Psoas muscle (tissue), 8 donors: ENCODE measurements around the gene SCUBE3. TPM values are rescaled to one million over a fixed set of nuclear protein-coding genes. Genes with fewer than 3 reads are reported as not detected.
A peak's percentile ranks its signal among the peaks of the same experiment; 100 is the strongest.

Experiments used
- ATAC-seq, 4 donors: fragments of 200-7000 bp; cut with Tn5 transposase; one replicate each; pipeline ENCODE4 v1.9.1; 2020; ENCODE audit warnings: moderate library complexity in 3 of 4, mild to moderate bottlenecking in 2 of 4
- DNase-seq, 2 donors: peaks; one replicate each; pipeline ENCODE4 v3.0.0-alpha.2; 2020
- H3K27ac ChIP-seq: fragments of 200-600 bp; one replicate; pipeline ENCODE4 v1.8.0; 2022
- H3K27me3 ChIP-seq, 3 donors: fragments of 200-600 bp in 1 of 3; one replicate each; pipeline versions ENCODE4 v1.6.1 to v1.8.0; 2013 to 2022; ENCODE audit warnings: low read length in 2 of 3, mild to moderate bottlenecking in 2 of 3, moderate library complexity in 1 of 3; ENCODE audit not compliant: insufficient read depth in 3 of 3
- H3K36me3 ChIP-seq, 2 donors: fragments of 200-600 bp in 1 of 2; one replicate each; pipeline versions ENCODE4 v1.6.1 to v1.8.0; 2013 to 2022; ENCODE audit warnings: low read depth in 1 of 2, mild to moderate bottlenecking in 1 of 2, moderate library complexity in 1 of 2; ENCODE audit not compliant: insufficient read depth in 1 of 2
- H3K4me1 ChIP-seq: fragments of 200-600 bp; one replicate; pipeline ENCODE4 v1.8.0; 2022
- H3K4me3 ChIP-seq: fragments of 200-600 bp; one replicate; pipeline ENCODE4 v1.8.0; 2022; ENCODE audit warnings: mild to moderate bottlenecking
- H3K9me3 ChIP-seq: fragments of 200-600 bp; one replicate; pipeline ENCODE4 v1.8.0; 2022
- CTCF ChIP-seq: fragments of 200-600 bp; IDR thresholded peaks from one replicate; pipeline ENCODE4 v1.8.0; 2022; ENCODE audit warnings: antibody characterized with exemption
- WGBS, 3 donors: extraction: QIAGEN DNeasy Blood & Tissue Kit; methylation state at CpG; one replicate each; pipeline versions ENCODE4 v1.1.6 to v1.1.7; 2013; 5-methylcytosine and 5-hydroxymethylcytosine counted together
- intact Hi-C, 2 donors: fragments of 100-400 bp; cut with DNase I; formaldehyde crosslinking; loops; one replicate each; pipeline versions ENCODE4 v1.11.0 to v1.14.2; 2022
- polyA plus RNA-seq, 3 donors: library from polyadenylated mRNA; stranded (reverse); fragments of 200-250 nt; gene quantifications; one replicate each; pipeline ENCODE4 v1.2.3, GENCODE V29; 2013
- total RNA-seq, 4 donors: library from RNA; stranded (reverse); fragmentation: NEBNext Ultra II Directional in 2 of 4; extraction: Animal tissue kit (Norgen Biotek cat#: 25700) in 2 of 4; gene quantifications; one replicate each; pipeline versions ENCODE4 v1.2.1 to v1.2.4, GENCODE V29; 2021 to 2023
- donor health status: healthy with polysubstance abuse.
- donor health status: DM: no; HTN: no; CAD: no; lungs with moderate emphysema.
- donor health status: Bipolar disorder and iron deficiency.
- donor health status: healthy.
- donor health status: DM: yes; HTN: yes; CAD: no.
- donor health status: DM: no; HTN: no; CAD: no.
- donor health status: DM: no; HTN: no; CAD: no.
- donor health status: DM: yes; HTN: yes; CAD: no.

The SCUBE3 gene
- total and polyA plus RNA-seq, 7 donors = 0.01 to 0.21 (median 0.04) TPM; not detected in 2

- Histone ChIP-seq H3K27ac (peak within 1 kb of the TSS; percentile 99), H3K9me3 (no peaks in the 10 kb centered on the region), H3K36me3 (no peaks in the 10 kb centered on the region), H3K27me3 (no peaks in the 10 kb centered on the region), H3K4me1 (peaks cover 41% of the 10 kb centered on the region), H3K4me3 (peak within 1 kb of the TSS; percentile 95)
- WGBS, 3 donors = 0 to 1% (median 0%) methylated on average over 63 to 82 of the region's 82 CpGs
- ATAC-seq (peak; percentile 93 to 97 (median 96)), DNase-seq (peak; percentile 99)
- intact Hi-C loops = loop anchor here in 1 of 2 donors (10.0 kb wide), 1 partner anchor 465 kb away; the partner anchor contains the start of gene BLTP3A
- TF ChIP-seq CTCF = no peak
Observed at GRCh38 chr6:35259194-35259947, 45.6 kb downstream of the SCUBE3 start, which contains the start of gene ZNF76. Gene ZNF76, plus strand, starts transcription at chr6:35259735. Its CDS starts 21,417 bp downstream, at chr6:35281152.

GRCh38 chr6:35259948-35260590 lies 46.3 kb downstream of the SCUBE3 start:
- Histone ChIP-seq H3K36me3 (no peaks in the 10 kb centered on the region), H3K27ac (peak overlapping the region; percentile 99), H3K4me3 (peak overlapping the region; percentile 95), H3K9me3 (no peaks in the 10 kb centered on the region), H3K27me3 (no peaks in the 10 kb centered on the region), H3K4me1 (peaks cover 48% of the 10 kb centered on the region)
- no peak for TF ChIP-seq CTCF
- intact Hi-C loops = loop anchor here in 1 of 2 donors (10.0 kb wide), 1 partner anchor 465 kb away; the partner anchor contains the start of gene BLTP3A
- 3 to 7% (median 3%) methylated on average over 11 to 23 of the region's 23 CpGs for WGBS, 3 donors
- DNase-seq (peak; percentile 75 to 85), ATAC-seq (peak; percentile 55 to 66 (median 60))

- TF ChIP-seq CTCF = no peak
- ATAC-seq (no peak), DNase-seq (no peak)
- peak overlapping the region; percentile 99 for H3K27ac ChIP-seq
- H3K4me3 ChIP-seq = peak overlapping the region; percentile 95
- 64 to 85% (median 75%) methylated on average over 6 of the region's 6 CpGs for WGBS, 3 donors
- no peaks in the 10 kb centered on the region for H3K36me3 ChIP-seq
- peaks cover 56% of the 10 kb centered on the region for H3K4me1 ChIP-seq
- H3K9me3 ChIP-seq = no peaks in the 10 kb centered on the region
- H3K27me3 ChIP-seq = no peaks in the 10 kb centered on the region
- intact Hi-C loops = no loop called here
Observed at GRCh38 chr6:35260591-35261570, 47.1 kb downstream of the SCUBE3 start.

GRCh38 chr6:35262596-35262995 lies 48.8 kb downstream of the SCUBE3 start:
- 19 to 66% (median 64%) methylated on average over 1 to 2 of the region's 2 CpGs for WGBS, 3 donors
- Histone ChIP-seq H3K9me3 (no peaks in the 10 kb centered on the region), H3K4me1 (peaks cover 61% of the 10 kb centered on the region), H3K36me3 (no peaks in the 10 kb centered on the region), H3K27ac (peak overlapping the region; percentile 99), H3K27me3 (no peaks in the 10 kb centered on the region), H3K4me3 (no peak overlapping the region)
- no peak for TF ChIP-seq CTCF
- intact Hi-C loops = no loop called here
- ATAC-seq (no peak), DNase-seq (no peak)
